Measurements from ENCODE around the gene BUB1. TPM values are rescaled to one million over a fixed set of nuclear protein-coding genes. Genes with fewer than 3 reads are reported as not detected.
A peak's percentile ranks its signal among the peaks of the same experiment; 100 is the strongest.

BUB1 gene
- total and polyA plus RNA-seq, 2 of the 8 experiments (the other 6 are each of a cell fraction or from before 2014, with no cell fraction given): 48.4 to 113 TPM

DNA sequence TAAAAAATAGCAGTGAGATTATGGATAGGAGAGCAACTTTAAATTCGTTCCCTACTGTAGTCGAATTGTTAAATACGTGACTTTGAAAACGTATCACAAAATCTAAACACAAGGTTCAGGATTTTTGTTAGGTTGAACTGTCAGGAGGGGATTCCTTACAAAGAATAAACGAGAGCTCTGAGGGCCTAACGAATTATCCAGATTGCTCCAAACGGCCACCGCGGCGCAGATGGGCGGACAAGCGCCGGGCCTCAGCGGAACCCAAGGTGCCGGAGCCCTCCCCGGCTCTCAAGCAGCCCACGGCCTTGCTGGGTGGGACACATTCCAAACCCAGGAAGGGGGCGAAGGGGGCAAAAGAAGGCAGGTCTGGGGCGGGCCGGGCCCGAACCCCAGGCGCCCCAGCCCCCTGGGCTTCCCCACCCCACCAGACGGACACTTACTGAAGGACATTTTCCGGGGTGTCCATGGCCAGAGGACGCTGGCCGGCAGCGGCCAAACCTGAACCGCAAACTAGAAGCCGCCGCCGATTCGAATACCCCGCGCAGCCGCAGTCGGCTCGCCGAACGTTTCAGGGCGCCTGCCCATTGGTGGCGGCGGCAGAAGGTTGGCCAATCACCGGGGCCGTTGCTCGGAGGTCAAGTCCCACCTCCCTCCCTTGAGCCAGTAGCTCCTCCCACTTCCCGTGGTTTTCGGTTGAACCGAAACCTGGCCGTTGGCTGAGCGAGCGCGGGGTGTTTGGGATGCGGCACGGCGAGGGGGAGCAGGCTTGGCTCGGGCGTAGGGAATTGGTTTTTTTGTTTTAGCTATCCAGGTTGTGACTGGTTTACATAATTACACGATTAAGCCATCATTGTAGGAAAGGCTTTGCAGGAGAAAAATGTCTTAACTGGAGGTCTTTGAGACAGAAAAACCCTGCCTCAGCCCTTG, at the start of gene BUB1 (continued):
- TF ChIP-seq SP1 (IDR thresholded peaks at IDR 0.05; ENCODE audit: low read depth, low read length): peak; percentile 96
- TF ChIP-seq EP300 (IDR thresholded peaks at IDR 0.05; ENCODE audit: borderline replicate concordance in 1 of 2, low read depth in 2 of 2, low read length in 2 of 2): no peak
- TF ChIP-seq, protein P1, sequence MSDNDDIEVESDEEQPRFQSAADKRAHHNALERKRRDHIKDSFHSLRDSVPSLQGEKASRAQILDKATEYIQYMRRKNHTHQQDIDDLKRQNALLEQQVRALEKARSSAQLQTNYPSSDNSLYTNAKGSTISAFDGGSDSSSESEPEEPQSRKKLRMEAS (IDR thresholded peaks at IDR 0.05): peak; percentile 26; the same call in 1 of the 2 replicates
- no peak for TF ChIP-seq RXRA (IDR thresholded peaks at IDR 0.05; ENCODE audit: insufficient read depth, low read depth, low read length)
- TF ChIP-seq KDM5A (IDR thresholded peaks at IDR 0.05; ENCODE audit: low read length): no peak
- TF ChIP-seq BACH1 (IDR thresholded peaks at IDR 0.05; ENCODE audit: low read length): no peak
- no peak for TF ChIP-seq TCF12 (IDR thresholded peaks at IDR 0.05; ENCODE audit: low read depth, low read length)
- TF ChIP-seq CBX8 (IDR thresholded peaks at IDR 0.05; ENCODE audit: borderline replicate concordance, low read depth, low read length): no peak
- TF ChIP-seq KDM4A (IDR thresholded peaks at IDR 0.05; ENCODE audit: low read depth, low read length, severe bottlenecking): peak; percentile 71
